HepG2 (cell line): Measurements from ENCODE around the gene C6orf136. TPM values are rescaled to one million over a fixed set of nuclear protein-coding genes. Genes with fewer than 3 reads are reported as not detected.

ENCODE experiments used
- ATF1 ChIP-seq: IDR thresholded peaks from 2 replicates; pipeline ENCODE4 v1.6.1; 2016; ENCODE audit warnings: mild to moderate bottlenecking, control low read depth
- CBFB ChIP-seq: sonication (generic); formaldehyde crosslinking; IDR thresholded peaks from 2 replicates; pipeline ENCODE4 v1.4.0; 2020; ENCODE audit warnings: missing genetic modification reagents
- E2F1 ChIP-seq: sonication (generic); formaldehyde crosslinking; IDR thresholded peaks from 2 replicates; pipeline ENCODE4 v1.5.0; 2020; ENCODE audit warnings: missing genetic modification reagents
- GPBP1L1 ChIP-seq: sonication (generic); formaldehyde crosslinking; IDR thresholded peaks from 2 replicates; pipeline ENCODE4 v1.5.0; 2020; ENCODE audit warnings: mild to moderate bottlenecking, missing genetic modification reagents
- HIVEP1 ChIP-seq: sonication (generic); formaldehyde crosslinking; IDR thresholded peaks from 2 replicates; pipeline ENCODE4 v1.4.0; 2020; ENCODE audit warnings: mild to moderate bottlenecking, missing genetic modification reagents
- IRF9 ChIP-seq: sonication (generic); formaldehyde crosslinking; IDR thresholded peaks from 2 replicates; pipeline ENCODE4 v1.8.0; 2022; ENCODE audit warnings: missing genetic modification reagents, mild to moderate bottlenecking, borderline replicate concordance
- MTF2 ChIP-seq: sonication (generic); formaldehyde crosslinking; IDR thresholded peaks from 2 replicates; pipeline ENCODE4 v1.5.0; 2020; ENCODE audit warnings: missing genetic modification reagents, borderline replicate concordance
- NFIB ChIP-seq: sonication (generic); formaldehyde crosslinking; IDR thresholded peaks from 2 replicates; pipeline ENCODE4 v1.9.0; 2021; ENCODE audit warnings: missing genetic modification reagents, mild to moderate bottlenecking, borderline replicate concordance
- PITX1 ChIP-seq: sonication (generic); formaldehyde crosslinking; IDR thresholded peaks from 2 replicates; pipeline ENCODE4 v1.5.1; 2020; ENCODE audit warnings: mild to moderate bottlenecking, missing genetic modification reagents
- RNF2 ChIP-seq: fragments of 450-650 bp; conservative IDR thresholded peaks from 2 replicates; pipeline ENCODE4 v1.6.1; 2016; ENCODE audit warnings: low read depth
- TSC22D2 ChIP-seq: sonication (generic); formaldehyde crosslinking; IDR thresholded peaks from 2 replicates; pipeline ENCODE4 v1.5.1; 2020; ENCODE audit warnings: missing genetic modification reagents, mild to moderate bottlenecking, borderline replicate concordance
- ZBTB2 ChIP-seq: sonication (generic); formaldehyde crosslinking; IDR thresholded peaks from 2 replicates; pipeline ENCODE4 v1.8.0; 2022; ENCODE audit warnings: low read depth, missing genetic modification reagents
- ZGPAT ChIP-seq: IDR thresholded peaks from 2 replicates; pipeline ENCODE4 v1.6.1; 2016; ENCODE audit warnings: mild to moderate bottlenecking
- ZNF234 ChIP-seq: sonication (generic); formaldehyde crosslinking; conservative IDR thresholded peaks from 2 replicates; pipeline ENCODE4 v1.5.1; 2020; ENCODE audit warnings: mild to moderate bottlenecking, missing genetic modification reagents
- ZNF263 ChIP-seq: sonication (generic); formaldehyde crosslinking; IDR thresholded peaks from 2 replicates; pipeline ENCODE4 v1.4.0; 2020; ENCODE audit warnings: missing genetic modification reagents
- ZNF790 ChIP-seq: sonication (generic); formaldehyde crosslinking; IDR thresholded peaks from 2 replicates; pipeline ENCODE4 v1.8.0; 2022; ENCODE audit warnings: missing genetic modification reagents, mild to moderate bottlenecking, borderline replicate concordance
- ZNF792 ChIP-seq: IDR thresholded peaks from 2 replicates; pipeline ENCODE4 v1.6.1; 2016
- polyA plus RNA-seq, 8 experiments: library from polyadenylated mRNA; depleted of rRNA in 3 of 8; stranded (reverse) in 7 of 8; unstranded in 1 of 8; fragments of >200 nt; fragmentation: Illumina TruSeq in 4 of 8; extraction: Trizol in 4 of 8; gene quantifications; 2 replicates each; pipeline versions ENCODE4 v1.2.1 to v1.2.3, GENCODE V29; 2011 to 2016; ENCODE audit warnings: low read depth in 4 of 8, missing spikeins in 1 of 8, mixed read lengths in 1 of 8; ENCODE audit not compliant: insufficient read depth in 1 of 8
- total RNA-seq, 5 experiments: library from RNA; depleted of rRNA; stranded (reverse); fragments of >200 nt; fragmentation: Illumina TruSeq; extraction: Trizol; gene quantifications; 2 replicates each; pipeline ENCODE4 v1.2.3, GENCODE V29; 2016; ENCODE audit warnings: low read depth in 1 of 5
- TF ChIP-seq, protein P1 (sequence below): sonication (generic); formaldehyde crosslinking; IDR thresholded peaks from 2 replicates; pipeline ENCODE4 v1.4.0; 2020; ENCODE audit warnings: missing genetic modification reagents; ENCODE audit errors: not compliant biosample characterization
- TF ChIP-seq, protein P2 (sequence below): sonication (generic); formaldehyde crosslinking; IDR thresholded peaks from 2 replicates; pipeline ENCODE4 v1.5.0; 2020; ENCODE audit warnings: mild to moderate bottlenecking, missing genetic modification reagents

The C6orf136 gene
- total and polyA plus RNA-seq, 2 of the 13 experiments (the other 11 are each of a cell fraction or from before 2014, with no cell fraction given) = 12.0 to 26.2 TPM

GRCh38 chr6:30616811-30617564 lies 29.9 kb upstream of the C6orf136 start, which contains the start of gene PPP1R10 (continued):
- TF ChIP-seq, protein P1, sequence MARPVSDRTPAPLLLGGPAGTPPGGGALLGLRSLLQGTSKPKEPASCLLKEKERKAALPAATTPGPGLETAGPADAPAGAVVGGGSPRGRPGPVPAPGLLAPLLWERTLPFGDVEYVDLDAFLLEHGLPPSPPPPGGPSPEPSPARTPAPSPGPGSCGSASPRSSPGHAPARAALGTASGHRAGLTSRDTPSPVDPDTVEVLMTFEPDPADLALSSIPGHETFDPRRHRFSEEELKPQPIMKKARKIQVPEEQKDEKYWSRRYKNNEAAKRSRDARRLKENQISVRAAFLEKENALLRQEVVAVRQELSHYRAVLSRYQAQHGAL (CRISPR knock-in tag) = no peak
- TF ChIP-seq PITX1 (CRISPR knock-in tag) = no peak
- peak; percentile 93 for TF ChIP-seq ATF1 (CRISPR knock-in tag)
- TF ChIP-seq, protein P2, sequence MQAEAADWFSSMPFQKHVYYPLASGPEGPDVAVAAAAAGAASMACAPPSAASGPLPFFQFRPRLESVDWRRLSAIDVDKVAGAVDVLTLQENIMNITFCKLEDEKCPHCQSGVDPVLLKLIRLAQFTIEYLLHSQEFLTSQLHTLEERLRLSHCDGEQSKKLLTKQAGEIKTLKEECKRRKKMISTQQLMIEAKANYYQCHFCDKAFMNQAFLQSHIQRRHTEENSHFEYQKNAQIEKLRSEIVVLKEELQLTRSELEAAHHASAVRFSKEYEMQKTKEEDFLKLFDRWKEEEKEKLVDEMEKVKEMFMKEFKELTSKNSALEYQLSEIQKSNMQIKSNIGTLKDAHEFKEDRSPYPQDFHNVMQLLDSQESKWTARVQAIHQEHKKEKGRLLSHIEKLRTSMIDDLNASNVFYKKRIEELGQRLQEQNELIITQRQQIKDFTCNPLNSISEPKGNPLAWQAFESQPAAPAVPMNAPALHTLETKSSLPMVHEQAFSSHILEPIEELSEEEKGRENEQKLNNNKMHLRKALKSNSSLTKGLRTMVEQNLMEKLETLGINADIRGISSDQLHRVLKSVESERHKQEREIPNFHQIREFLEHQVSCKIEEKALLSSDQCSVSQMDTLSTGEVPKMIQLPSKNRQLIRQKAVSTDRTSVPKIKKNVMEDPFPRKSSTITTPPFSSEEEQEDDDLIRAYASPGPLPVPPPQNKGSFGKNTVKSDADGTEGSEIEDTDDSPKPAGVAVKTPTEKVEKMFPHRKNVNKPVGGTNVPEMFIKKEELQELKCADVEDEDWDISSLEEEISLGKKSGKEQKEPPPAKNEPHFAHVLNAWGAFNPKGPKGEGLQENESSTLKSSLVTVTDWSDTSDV (CRISPR knock-in tag) = no peak
- peak; percentile 70 for TF ChIP-seq E2F1
- TF ChIP-seq ZNF790 (CRISPR knock-in tag) = no peak
- TF ChIP-seq HIVEP1 (CRISPR knock-in tag) = peak; percentile 5; the same call in 1 of the 2 replicates
- TF ChIP-seq ZNF234 (CRISPR knock-in tag) = no peak
- no peak for TF ChIP-seq RNF2
- no peak; the same call in 1 of the 2 replicates for TF ChIP-seq ZGPAT (CRISPR knock-in tag)
- peak; percentile 93 for TF ChIP-seq IRF9 (CRISPR knock-in tag)
- TF ChIP-seq NFIB = no peak
- TF ChIP-seq ZNF792 (CRISPR knock-in tag) = peak; percentile 52; the same call in 1 of the 2 replicates
- no peak for TF ChIP-seq ZBTB2 (CRISPR knock-in tag)
- peak; percentile 56; the same call in 1 of the 2 replicates for TF ChIP-seq ZNF263 (CRISPR knock-in tag)
- no peak for TF ChIP-seq TSC22D2 (CRISPR knock-in tag)
- TF ChIP-seq CBFB (CRISPR knock-in tag) = peak; percentile 74; the same call in 1 of the 2 replicates
- no peak for TF ChIP-seq GPBP1L1
- TF ChIP-seq MTF2 (CRISPR knock-in tag) = no peak
